ENCODE measurements around the gene AATF.

AATF gene

GRCh38 chr17:36930583-36930900, 18.2 kb upstream of the AATF start:
- no peak for DNase-seq (ENCODE audit: low read depth)

- no peak for DNase-seq (ENCODE audit: low read depth)
Measured at GRCh38 chr17:36931096-36931696, 17.6 kb upstream of the AATF start.

DNA sequence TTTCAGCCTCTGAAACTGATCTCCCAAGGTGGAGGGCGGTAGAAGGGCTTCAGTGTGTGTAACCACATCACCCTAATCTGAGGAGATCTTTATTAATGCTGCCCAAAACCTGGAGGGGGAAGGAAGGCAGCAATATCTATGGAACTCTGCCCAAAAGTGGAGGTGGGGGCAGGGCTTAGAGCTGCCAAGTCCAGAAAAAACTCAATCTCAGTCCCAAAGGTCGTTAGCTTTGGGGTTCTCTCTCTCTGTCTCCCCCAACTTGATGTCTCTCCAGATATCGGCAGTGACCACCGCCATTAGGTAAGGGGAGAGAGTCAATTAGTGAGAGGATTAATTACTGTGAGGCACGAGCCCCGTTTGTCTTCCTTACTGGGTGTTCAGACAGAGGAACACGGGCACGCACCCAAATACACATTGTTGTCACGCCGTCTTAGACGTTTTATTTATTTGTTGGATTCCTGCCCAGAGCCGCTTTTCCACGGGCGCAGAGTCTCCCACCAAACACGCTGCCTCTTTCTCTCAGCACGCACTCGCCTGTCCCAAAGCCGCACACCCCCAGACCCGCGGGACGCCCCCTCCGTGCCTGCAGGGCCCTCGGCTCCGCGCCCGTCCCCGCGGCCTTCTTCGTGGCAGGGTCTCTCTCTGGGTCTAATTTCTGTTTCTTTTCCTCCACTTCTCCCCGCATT, 16.9 kb upstream of the AATF start:
- no peak for DNase-seq (ENCODE audit: low read depth)

GRCh38 chr17:36932383-36932693, 16.4 kb upstream of the AATF start:
- DNase-seq (ENCODE audit: low read depth) = no peak

DNA sequence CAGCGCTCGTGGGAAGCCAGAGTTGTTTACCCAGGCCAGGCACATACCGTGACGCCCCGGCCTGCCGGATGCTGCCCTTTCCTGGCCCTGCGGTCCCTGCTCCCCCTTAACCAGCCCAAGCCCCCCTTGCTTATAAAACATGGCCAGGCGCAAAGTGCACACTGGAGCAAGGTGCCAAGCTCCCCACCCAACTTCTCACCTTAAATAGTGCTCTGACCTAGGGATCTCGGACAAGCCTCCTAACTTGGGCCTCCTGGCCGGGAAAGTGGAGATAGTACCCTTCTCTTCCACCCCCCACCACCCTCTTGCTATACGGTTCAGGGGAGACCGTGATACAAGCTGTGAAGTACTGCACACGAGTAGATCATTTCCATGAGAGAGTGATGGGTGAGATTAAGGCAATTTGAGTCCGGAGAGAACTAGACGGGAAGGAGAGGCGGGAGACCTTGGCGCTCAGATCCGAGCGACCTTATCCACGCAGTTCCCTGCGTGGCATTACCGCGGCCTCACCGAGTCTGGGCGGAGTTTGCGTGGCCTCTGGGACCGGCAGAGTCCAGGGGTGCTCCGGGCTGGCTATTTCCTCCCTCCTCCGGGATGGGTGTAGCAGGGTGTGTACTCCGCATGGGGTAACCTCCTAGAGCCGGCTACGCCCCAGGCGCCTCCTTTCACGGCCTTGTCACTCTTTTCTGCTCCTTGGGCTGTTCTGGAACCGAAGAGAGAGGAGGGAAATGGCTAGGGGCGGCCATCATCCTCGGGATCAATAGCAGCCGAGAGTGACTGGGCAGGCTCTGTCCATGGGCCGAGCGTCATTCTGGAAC, 15.9 kb upstream of the AATF start:
- no peak for DNase-seq (ENCODE audit: low read depth)

- DNase-seq (ENCODE audit: low read depth) = no peak
Measured at GRCh38 chr17:36933512-36934143, 15.1 kb upstream of the AATF start.

DNA sequence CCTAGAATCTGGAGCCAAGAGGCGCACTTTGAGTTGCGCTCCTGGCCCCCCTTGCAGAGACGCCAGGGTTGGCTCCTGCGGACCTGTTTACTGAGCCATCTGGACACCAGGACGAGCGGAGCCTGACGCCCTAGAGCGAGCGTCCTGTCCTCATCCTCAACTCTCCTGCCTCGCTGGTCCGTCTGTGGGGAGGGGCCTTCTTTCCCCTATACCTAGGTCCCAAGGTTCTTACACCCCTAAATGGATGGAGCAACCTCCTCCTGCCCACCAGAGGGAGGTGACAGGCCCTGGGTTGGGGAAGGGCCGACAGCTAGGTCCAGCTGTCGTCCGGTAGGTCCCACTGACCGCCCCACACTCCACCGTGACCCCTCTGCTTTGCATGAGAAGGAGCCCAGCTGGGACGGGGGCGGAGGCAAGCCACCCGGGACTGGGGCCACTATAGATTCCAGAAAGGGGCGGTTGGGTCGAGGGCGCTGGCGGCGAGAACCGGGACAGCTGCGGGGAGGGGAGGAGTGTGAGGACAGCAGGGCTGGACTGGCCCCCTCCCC, 14.5 kb upstream of the AATF start:
- no peak for DNase-seq (ENCODE audit: low read depth)

- no peak for DNase-seq (ENCODE audit: low read depth)
Measured at GRCh38 chr17:36934692-36935630, 13.8 kb upstream of the AATF start.

DNA sequence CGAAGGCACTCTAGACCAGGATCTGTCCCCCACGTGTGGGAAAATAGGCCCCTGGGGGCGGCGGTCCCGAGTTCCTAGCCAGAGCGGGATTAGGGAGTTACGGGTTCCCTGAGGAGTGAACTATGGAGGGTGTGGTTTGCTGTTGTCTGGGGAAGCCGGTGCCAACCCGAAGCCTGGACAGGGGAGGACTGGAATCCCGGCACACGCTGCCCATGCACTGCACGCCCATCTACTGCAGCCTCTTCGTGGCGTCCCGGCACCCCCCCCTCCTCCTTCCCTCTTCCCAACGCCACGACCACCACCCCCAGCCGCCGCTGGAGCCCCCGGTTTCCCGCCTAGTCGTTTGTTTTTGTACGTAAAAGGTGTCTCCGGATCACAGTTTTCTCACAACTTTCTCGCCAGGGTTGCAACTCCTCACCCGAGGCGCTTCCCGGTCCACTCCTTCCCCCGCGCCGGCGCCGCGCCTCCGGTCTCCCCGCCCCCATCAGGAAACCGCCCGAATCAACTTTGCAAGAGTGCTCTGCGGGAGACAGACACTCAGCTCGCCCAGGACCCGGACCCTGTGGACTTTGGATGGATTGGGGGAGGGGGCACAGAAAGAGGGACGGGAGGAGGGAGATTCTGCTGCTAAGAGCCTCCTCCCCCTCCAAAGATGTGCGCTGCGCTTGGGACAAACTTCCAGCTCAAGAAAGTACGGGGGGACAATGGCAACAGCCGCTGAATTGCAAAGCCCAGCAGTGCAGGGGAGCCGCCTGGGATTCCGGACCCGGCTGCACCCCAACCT, 12.9 kb upstream of the AATF start:
- no peak for DNase-seq (ENCODE audit: low read depth)

DNA sequence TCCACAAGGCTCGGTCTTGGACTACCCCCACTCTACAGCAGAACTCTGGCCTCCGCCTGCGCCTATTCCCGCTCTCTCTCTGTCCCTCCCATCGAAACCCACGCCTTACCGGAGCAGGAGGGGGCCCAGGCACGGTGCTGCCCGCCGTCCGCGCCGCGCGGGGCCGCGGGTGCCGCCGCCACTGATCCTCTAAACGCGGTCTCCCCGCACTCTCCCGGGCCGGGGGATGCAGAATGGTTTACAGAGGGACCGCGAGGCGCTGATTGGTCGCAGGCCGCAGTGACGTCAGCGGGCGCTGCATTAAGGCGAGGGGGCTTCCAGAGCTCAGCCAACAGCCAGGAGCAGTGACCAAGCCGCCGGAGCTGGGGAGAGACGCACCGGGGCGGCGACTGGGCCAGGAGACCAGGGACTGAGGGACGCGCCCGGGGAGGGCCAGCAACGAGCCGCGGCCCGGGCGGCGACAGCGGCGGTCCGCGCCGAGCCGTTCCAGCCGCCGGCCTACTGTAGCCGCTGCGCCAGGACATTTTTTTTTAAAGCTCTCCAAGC, 12.2 kb upstream of the AATF start:
- no peak for DNase-seq (ENCODE audit: low read depth)

- no peak for DNase-seq (ENCODE audit: low read depth)
Measured at GRCh38 chr17:36937001-36937958, 11.5 kb upstream of the AATF start, which contains the start of gene LHX1. Gene LHX1 (plus strand): TSS chr17:36937475. CDS start chr17:36938198, 723 bp downstream.

DNA sequence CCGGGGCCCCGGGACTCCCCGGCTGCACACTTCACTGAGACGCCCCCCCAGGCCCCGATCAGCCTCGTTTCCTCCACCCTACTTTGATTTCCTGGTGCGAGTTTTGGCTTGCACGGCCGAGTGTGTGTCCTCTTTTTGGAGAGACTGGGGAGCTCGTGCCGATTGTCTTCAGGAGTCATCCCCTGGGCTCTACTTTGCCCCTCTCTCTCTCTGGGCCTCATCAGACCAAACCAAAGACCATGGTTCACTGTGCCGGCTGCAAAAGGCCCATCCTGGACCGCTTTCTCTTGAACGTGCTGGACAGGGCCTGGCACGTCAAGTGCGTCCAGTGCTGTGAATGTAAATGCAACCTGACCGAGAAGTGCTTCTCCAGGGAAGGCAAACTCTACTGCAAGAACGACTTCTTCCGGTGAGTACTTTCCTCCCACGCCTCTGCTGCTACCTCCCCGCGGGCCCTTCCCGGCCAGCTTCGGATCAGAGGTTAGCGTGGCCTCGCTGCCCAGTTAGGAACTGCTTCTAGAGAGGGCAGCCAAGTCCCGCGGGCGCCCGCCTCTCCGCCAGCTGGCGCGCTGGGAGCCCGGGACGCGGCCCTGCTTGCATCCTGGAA, 10.7 kb upstream of the AATF start:
- DNase-seq (ENCODE audit: low read depth) = no peak

GRCh38 chr17:36938566-36939051, 10.1 kb upstream of the AATF start:
- no peak for DNase-seq (ENCODE audit: low read depth)

- no peak for DNase-seq (ENCODE audit: low read depth)
Measured at GRCh38 chr17:36939052-36939801, 9.5 kb upstream of the AATF start.

DNA sequence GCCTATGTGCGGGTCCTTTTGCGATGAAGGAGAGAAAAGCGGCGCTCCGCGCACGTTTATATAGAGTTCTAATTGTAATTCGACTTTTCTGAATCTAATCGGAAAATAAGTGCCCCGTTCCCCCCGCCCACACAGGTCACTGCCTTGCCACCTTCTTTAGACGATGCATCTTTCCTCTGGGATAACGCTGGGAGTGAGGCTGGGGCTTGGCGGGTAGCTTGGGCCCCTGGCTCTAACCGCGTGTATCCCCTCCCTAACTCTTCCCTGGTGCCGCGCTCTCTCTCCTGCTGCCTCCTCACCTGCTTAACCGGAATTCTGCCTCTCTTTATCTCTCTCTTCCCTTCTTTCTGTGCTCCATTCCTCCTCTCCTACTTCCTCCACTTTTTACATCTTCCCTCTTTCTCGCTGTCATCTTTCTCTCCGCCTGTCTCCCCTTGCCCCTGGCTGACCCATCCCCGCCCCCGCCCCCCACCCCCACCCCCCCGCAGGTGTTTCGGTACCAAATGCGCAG, 8.9 kb upstream of the AATF start:
- no peak for DNase-seq (ENCODE audit: low read depth)

DNA sequence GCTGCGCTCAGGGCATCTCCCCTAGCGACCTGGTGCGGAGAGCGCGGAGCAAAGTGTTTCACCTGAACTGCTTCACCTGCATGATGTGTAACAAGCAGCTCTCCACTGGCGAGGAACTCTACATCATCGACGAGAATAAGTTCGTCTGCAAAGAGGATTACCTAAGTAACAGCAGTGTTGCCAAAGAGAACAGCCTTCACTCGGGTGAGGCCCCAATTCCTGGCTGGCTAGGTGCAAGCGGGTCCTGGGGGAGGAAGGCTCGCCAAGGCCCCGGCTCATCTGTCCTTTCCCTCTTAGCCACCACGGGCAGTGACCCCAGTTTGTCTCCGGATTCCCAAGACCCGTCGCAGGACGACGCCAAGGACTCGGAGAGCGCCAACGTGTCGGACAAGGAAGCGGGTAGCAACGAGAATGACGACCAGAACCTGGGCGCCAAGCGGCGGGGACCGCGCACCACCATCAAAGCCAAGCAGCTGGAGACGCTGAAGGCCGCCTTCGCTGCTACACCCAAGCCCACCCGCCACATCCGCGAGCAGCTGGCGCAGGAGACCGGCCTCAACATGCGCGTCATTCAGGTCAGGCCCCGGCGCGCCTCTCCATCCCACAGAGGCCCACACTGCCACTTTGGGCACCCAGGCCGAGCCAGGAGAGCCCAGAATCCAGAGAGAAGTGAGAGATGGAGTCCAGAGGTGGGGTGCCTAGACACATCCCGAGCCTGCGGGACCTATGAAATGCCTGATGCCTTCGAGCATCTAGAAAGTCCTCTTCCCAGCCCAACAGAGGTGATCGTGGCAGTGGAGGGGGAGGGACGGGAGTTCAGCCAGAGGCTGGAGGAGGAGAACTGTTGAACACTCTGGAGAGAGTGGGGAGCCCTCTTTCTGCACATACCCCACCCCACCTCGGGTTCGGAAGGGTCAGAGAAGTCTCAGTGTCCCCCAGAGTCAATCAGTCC, 8.2 kb upstream of the AATF start:
- no peak for DNase-seq (ENCODE audit: low read depth)
